GM19395 (cell line): ENCODE measurements around the gene SMC3.
"Not testable (repeated sequence)": the region's sequence is repeated elsewhere in the genome, so short reads cannot be mapped to it uniquely, and the experiment has no call there.

ENCODE experiments used
- ATAC-seq: cut with Tn5 transposase; IDR thresholded peaks from one replicate; pipeline ENCODE4 v1.9.1; 2021; ENCODE audit warnings: mild to moderate bottlenecking, moderate library complexity; ENCODE audit not compliant: unreplicated experiment

Gene SMC3

DNA sequence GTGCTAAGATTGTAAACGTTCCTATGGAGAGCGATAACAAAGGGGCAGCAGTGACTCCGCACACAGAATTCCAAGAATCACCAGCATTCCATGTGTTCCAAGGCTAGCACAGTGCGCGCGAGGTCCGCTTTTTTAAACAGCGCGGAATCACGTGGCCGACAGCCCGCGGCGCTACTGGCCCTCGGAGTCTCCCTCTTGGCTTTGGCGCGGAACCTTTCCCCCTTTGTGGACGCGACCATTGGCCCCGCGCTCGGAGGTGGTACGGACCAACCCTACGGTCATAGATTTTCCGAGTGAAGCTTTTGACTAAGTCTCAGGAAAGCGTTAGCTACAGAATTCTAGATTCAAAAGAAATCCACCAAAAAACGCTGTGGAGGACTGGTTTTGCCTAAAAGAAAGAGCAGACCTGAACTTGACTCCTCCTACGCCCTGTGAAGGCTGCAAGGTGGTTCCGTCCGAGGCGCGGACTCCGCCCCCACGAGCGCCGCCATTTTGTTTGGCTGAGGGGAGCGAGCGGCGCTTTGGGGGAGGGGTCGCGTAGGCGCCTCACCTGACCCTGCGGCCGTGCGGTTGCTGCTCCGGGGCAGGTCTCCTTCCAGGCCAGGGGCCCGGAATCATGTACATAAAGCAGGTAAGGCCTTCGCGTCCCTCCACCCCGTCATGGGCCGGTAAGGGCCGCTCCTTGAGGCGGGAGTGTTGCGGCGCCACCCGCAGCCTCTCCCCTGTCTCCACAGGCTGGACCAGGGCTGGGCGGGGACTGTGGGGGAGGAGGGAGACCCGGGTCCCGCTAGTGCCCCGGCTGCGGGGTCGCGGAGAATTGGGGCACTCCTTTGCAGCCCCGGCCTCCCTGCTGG, at the start of gene SMC3:
SMC3 (plus strand) TSS at position 495 of the 854 bp plus-strand sequence; CDS start at position 617, 122 bp downstream.
- ATAC-seq, result peak; percentile 92

DNA sequence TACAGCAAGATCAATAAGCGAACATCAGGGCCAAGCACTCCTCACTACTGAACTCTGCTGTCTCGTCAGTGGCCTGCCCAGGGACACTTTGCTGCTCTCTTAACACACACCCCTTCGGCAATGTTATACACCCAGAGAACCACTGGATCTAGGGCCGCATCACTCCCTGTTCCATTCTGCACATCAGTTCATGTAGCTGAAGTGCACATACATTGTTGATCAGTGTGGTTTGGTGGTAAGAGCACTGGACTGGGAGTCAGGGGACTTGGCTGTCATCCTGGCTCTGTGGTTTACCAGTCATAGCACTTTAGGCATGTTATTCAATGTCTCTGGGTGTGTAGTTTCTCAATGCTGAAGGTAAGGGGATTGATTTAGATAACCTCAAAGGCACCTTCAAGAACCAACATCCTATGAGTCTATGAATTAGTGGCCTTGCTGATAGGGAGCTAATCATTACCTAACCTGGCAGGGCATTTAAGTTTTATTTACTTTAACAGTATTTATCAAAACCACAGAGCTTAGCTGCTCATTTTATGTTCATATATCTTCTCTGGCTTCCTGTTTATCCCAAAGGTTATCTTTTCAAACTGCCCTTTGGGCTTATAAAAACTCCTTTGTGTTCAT, 45.0 kb upstream of the SMC3 start:
- no peak for ATAC-seq

DNA sequence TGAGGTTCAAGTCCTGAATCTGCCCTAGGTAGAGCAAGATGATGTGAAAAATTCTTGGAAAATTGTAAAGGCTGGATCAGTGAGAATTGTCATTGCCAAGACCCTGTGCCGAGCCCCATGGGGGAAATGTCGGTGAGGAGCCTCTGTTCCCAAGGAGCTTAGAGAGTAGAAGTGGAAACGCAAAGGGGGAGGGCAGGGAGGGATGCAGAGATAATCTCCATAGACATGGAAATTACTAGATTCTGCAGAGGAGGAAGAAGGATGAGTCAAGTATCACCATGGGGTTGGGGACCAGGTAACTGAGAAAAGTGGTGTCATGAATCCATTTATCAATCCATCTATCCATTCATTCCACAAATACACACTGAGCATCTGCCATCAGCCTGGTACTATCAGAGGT, 43.8 kb upstream of the SMC3 start:
- no peak for ATAC-seq

DNA sequence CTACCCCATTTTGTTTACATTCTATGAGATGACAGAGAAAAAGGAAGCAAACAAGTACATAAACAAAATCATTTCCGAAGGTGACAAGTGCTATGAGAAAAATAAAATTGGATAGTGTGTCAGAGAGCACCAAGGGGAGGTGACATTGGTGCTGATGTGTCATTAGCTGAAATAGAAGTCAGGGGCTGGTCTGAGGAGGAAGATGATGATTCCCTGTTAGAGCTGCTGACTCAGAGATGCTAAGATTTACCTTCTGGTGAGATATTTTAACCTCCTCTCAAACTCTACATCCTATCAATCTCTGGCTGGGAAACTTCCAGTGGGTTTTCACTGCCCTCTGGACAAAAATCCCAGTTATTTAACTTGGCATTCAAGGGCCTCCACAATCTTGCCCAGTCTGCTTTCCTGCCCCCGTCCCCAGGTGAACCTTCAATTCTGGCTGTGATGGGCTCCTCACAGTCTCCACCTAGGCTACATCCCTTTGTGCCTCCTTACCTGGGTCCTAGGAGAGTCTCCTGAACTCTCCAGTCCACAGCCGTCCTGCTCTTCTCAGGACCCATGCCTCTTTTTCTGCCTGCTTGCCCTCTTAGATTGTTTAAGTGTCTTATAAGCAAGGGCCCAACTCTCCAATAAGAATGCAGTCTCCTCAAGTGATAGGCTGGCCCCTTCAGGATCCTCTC, 43.2 kb upstream of the SMC3 start:
- ATAC-seq, result no peak

DNA sequence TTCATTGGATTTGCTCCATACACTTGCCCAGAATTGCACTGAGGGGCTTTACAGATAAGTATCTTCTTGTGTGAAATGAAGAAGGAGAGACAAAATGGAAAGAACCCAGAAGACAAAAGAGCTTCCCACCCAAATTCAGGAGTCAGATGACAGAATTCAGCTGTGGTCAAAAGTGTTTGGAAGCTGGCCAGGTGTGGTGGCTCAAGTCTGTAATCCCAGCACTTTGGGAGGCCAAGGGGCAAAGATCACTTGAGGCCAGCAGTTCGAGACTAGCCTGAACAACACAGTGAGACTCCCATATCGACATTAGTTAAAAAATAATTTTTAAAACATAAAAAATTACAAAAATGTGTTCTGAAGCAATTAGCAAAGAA, 42.6 kb upstream of the SMC3 start:
- no peak for ATAC-seq

DNA sequence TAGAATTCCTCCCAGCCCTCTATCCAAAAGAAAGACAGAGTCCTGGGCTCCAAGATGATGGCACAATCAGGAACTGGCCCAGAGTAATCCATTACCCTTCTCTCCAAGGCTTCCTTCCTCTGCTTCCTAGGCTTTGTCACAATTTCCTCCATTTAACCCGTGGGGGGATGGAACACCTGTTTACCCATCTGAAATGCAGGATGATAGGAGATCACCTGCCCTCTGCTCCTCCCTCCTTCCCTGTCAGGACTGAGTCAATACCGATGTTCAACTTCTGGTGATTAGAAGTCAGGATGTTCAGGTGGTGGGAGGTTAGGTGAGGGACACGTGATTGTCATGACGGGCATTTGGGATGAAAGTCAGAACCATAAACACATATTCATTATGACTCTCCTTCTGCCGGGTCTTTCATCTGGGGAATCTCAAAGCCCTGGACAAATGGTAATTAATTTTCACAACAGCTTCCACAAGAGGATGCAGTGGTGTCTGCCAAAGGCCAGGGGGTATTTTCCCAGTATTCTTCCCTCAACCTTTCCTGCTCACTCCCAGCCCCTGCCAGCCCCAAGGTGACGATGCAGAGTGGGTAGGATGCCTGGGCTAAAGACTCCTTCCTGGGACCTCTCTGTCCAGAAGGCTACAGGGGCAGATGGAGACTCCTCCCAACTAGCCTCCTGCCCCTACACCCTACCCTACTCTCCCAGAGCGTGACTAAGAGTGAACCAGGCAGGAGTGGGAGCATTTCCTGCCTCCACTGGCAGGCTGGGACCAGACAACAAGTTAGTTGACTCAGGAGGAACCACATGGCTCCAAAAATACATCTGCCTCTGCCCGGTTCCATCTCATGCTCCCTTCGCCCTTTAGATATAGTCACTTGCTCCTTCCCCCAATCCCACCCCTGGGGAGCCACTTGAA, 41.9 kb upstream of the SMC3 start:
- no peak for ATAC-seq

DNA sequence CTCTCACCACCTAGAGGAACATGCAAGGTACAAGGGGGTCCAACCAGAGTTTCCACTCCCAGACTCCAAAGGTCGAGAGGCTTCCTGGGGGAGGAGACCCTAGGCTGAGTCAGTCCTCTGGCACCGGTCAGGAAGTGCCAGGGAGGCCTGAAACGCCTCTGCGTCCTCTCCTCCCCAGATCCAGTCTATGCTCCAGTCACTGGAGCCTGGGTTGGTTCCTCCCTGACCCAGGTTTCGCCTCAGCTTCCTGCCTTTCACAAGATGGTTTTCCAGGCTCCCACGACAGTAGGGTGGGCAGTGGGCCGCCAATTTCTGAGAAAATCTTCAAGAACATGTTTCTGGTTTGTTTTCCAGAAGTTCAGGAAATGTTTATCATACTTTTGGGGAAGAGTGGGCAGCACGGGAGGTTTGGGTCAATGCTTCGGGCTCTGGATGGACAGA, 39.7 kb upstream of the SMC3 start:
- ATAC-seq, result no peak

DNA sequence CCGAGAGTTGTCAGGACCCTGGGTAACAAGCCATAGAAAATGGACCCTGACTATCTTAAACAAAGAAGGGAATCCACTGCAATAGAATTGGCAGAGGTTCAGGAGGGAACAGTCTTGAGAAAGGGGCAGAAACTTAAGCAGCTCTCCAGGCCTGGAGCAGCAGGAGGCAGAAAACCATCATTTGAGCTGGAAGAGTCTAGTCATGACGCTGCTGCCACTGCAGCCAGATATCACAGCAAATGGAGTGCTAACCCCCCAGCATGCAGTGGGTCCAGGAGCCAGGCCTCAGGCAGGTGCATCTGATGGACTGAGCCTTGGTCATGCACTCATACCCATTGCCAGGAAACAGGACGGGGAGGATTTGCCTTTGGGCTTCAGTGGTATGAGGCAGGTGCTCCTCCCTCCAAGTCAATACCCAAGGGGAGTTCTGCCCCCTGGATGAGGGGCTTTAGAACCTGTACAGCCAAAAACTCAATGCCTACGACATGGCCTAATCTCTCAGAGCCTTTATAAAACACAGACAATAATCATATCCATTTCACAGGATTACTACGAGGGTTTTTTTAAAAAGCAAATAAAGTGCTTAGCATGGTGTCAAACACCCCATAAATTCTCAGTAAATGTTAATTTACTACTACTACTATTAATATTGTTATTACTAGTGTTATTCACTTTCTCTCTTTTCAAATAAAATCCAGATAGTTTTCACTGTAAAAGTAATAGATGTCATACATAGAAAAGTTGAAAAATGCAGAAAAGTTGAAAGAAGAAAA, 39.1 kb upstream of the SMC3 start:
- peak; percentile 29 for ATAC-seq

DNA sequence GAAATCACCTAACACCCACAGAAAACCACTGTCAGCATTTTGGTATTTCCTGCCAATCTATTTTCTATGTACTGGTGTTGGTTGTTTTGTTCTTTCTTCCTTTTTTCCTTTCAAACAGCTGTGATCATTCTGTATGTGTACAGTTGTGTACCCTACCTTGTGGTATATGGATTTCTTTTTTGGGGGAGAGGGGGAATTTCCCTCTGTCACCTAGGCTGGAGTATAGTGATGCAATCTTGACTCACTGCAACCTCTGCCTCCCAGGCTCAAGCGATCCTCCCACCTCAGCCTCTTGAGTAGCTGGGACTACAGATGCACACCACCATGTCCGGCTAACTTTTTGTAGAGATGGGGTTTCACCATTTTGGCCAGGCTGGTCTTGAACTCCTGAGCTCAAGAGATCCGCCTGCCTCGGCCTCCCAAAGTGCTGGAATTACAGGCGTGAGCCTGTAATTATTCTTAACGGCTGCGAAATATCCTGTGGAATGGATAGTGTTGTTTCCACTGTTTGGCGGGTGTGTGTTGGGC, 38.4 kb upstream of the SMC3 start:
- peak; percentile 79 for ATAC-seq

DNA sequence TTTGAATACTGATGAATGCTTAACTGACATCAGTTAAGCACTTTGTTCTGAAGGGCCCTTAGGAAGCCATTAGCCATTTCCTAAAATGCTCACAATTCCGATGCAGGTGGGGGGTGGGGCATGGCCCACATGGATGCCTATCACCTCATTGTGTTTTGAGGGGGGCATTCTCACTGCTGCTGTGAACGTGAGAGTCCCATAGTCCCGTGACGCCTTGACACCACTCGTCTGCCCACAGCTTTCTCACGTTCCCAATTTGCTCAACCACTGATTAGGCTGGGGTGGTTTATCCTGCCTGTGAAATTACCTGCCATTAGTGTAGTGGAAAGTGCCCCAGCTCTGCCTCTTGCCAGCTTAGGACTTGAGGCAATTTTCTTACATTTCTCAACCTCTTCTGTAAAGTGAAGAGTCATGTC, 37.9 kb upstream of the SMC3 start:
- ATAC-seq, result no peak

DNA sequence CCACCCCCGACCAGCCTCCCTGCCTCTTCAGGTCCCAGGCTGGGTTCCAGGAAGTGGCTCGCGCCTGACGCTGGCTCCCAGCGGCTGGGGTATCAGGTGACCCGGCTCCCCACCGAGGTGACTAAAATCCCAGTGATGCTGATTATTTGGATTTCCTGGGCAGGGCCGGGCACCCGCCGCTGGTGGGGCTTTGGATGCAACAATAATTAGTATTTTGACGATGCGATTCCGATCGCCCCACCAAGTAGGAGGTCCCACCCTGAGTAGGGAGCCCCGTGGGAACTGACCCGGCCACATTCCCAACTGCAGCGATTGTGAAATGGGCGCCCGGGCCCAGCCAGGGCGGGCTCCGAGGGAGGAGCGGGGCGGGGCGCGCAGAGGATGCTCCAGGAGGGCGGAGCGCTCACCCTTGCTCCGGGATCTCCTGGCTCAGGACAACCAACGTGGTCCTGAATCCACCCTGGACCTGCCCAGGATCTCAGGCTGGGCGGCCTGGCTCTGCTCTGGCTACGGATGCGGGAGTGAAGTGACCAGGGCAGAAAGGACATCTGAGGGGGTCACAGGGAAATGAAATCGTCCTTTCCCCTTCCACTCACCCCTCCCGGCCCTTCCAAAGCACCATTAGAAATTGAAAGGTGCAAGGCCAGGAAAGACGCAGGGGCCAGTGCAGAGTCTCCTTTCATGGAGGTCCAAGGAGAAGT, 37.2 kb upstream of the SMC3 start:
- ATAC-seq, result no peak

DNA sequence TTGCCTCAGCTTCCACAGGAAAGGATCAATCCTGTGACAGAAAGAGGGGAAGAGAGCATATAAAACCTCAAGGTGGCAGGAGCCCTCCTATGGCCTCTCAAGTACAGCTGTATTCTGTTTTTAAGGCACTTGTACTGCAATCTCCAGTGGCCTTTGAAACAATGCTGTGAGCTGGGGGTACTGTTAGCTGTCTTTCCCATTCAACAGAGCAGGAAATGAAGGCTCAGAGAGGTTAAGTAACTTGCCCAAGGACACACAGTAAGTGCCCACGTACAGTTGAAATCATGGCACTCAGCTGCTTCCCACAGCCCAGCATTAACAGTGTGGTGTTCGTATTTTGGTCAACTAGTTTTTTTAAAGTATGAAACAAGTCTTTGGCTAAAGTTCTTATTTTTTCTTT, 35.8 kb upstream of the SMC3 start:
- ATAC-seq, result no peak

DNA sequence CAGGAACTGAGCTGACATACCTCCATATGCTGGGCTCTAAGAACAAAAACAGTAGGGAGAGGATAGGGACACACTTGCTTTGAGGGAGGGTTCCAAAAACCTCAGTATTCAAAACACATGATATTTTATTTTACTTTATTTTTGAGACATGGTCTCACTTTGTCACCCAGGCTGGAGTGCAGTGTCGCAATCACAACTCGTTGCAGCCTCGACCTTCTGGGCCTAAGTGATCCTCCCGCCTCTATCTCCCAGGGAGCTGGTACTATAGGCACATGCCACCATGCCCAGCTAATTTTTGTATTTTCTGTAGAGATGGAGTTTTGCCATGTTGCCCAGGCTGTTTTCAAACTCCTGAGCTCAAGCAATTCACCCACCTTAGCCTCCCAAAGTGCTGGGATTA, 34.9 kb upstream of the SMC3 start:
- ATAC-seq, result not testable (repeated sequence)

DNA sequence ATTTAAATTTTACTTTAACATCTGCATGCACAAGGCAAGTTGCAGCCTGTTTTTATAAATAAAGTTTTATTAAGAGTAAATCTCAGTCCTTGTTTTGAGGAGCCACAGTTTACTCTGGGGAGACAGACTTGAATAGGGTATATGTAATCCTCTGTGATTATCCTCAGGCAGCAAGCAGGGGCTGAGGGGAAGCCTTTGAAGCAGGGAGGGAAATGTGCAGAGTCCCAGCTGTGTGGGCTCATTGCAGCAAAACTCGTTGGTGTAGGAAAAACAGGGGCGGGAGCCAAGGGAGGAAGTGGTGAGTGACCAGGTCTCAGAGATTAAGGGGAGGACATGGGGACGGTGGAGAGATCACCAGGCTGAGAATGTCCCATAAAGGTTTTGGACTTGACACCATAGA, 34.3 kb upstream of the SMC3 start:
- ATAC-seq, result no peak

DNA sequence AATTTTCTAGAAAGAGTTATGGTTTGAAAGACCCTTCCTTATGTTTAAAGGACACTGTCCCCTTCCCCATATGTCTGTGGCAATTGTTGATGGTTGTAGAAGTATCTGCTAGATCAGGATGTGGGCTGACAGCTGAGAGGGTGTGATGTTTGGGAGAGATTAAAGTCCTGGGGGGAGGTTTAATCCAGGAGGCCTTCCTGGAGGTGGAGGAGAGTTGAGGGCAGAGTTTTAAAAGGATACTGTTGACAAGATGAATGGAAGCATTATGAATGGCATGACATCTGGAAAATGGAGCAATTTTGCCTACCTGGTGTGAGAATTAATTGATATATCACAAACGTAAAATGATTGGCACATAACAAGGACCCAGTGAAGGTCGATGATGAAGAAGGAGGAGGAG, 32.9 kb upstream of the SMC3 start:
- ATAC-seq, result no peak

DNA sequence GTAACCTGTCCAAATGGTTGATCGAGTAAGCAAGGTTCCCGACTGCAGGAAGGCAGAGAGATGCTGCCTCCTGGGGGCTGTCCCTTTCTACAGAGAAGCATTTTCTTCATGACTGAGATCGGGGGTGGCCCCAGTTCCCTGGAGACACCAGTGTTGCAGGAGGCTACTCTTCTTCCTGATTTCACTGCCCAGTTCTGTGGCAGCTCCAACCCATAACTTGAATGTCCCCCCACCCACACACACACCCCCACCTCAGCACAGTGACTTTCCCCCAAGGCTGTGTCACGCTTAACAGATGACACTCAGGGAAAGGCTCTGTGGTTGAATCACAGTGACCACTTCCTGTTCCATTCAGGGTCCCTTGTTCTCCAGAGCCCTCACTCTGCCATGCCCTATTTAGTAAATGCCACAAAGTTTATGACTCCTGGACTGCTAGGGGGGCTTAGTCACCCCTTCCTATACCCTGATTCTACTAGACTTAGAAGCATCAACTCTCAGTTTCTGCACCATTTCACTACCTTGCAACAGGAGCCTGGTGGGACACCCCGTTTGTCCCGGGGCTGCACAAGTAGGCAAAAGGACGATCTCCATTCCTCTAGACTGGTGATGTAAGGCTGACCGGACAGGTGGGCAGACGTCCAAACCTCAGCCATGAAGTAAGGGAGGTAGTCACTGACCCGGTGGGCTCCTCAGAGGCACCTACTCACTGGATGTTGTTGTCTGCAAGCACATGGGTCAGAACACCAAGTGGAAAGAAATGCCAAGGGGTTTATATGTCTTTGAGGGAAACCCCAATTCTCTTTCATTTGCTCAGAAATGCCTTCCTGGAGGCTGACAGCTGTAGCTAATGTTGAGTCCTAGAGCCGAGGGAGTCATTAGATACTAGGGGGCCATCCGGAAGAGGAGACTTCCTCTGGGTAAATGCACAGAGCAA, 31.3 kb upstream of the SMC3 start:
- peak; percentile 89 for ATAC-seq

DNA sequence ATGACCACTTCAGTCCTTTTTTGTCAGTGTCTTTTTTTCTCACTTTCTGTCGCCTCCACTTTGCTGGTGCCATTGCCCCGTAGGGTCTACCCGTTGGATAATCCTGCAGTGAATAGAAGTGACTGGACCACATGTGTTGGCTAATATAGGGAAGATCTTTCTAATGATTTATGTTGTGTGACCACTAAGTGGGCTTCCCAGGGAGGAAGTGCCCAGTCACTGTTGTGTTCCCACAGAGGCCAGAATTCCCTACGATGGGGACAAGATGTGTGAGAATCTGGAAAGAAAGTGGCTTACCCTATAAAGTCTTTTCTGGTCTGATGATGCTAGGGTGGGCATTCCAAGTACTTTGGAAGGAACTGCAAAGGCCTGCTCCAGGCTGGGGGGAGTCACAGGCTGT, 28.4 kb upstream of the SMC3 start:
- no peak for ATAC-seq

DNA sequence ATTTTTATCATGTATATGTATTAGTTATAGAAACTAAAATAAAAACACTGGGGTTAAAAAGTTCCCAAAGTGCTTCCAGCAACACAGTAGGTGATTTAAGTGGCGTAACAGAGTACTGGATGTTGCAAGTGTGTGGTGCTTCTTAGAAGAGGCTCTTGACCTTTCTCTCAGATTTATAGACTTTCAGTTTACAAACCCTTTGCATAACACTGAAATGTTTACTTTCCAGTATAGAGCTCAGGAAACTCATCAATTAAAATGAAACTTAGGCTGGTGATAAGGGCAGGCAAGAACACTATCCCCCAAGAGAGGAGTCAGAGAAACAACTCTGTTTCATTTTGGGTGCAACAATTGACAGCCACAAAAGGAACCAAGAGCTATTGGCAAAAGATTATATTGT, 27.5 kb upstream of the SMC3 start:
- no peak for ATAC-seq
